H9 (cell line): ENCODE results near the gene STYK1. TPM values are rescaled to one million over a fixed set of nuclear protein-coding genes. Genes with fewer than 3 reads are reported as not detected.

Experiments used
- DNase-seq: peaks from one replicate; pipeline ENCODE4 v3.0.0-alpha.2; 2017
- H2AFZ ChIP-seq: one replicate; pipeline ENCODE4 v1.6.1; 2013; ENCODE audit warnings: mild to moderate bottlenecking, low read length, control low read depth, moderate library complexity
- H2AK5ac ChIP-seq: 2 replicates; pipeline ENCODE4 v1.6.1; 2013; ENCODE audit warnings: low read length, control low read depth, mixed read lengths; ENCODE audit not compliant: insufficient read length
- H2BK120ac ChIP-seq: one replicate; pipeline ENCODE4 v1.6.1; 2013; ENCODE audit warnings: low read depth, mild to moderate bottlenecking, low read length, control low read depth, inconsistent platforms; ENCODE audit not compliant: poor library complexity, severe bottlenecking
- H2BK12ac ChIP-seq: 2 replicates; pipeline ENCODE4 v1.6.1; 2013; ENCODE audit warnings: low read length, control low read depth, mixed read lengths, low read depth; ENCODE audit not compliant: insufficient read length
- H2BK15ac ChIP-seq: 2 replicates; pipeline ENCODE4 v1.6.1; 2013; ENCODE audit warnings: low read depth, low read length, control low read depth
- H2BK20ac ChIP-seq: one replicate; pipeline ENCODE4 v1.6.1; 2013; ENCODE audit warnings: low read depth, mild to moderate bottlenecking, low read length, control low read depth, inconsistent platforms; ENCODE audit not compliant: poor library complexity, severe bottlenecking
- H2BK5ac ChIP-seq: 2 replicates; pipeline ENCODE4 v1.6.1; 2013; ENCODE audit warnings: low read length, control low read depth, mixed read lengths; ENCODE audit not compliant: insufficient read length
- H3K14ac ChIP-seq: 2 replicates; pipeline ENCODE4 v1.6.1; 2013; ENCODE audit warnings: low read length, control low read depth; ENCODE audit not compliant: insufficient read depth
- H3K18ac ChIP-seq: 2 replicates; pipeline ENCODE4 v1.6.1; 2013; ENCODE audit warnings: low read depth, mild to moderate bottlenecking, mixed read lengths, low read length, control low read depth; ENCODE audit not compliant: insufficient read length
- H3K23ac ChIP-seq: 2 replicates; pipeline ENCODE4 v1.6.1; 2013; ENCODE audit warnings: low read length, control low read depth, mixed read lengths, low read depth; ENCODE audit not compliant: insufficient read length
- H3K23me2 ChIP-seq: 2 replicates; pipeline ENCODE4 v1.6.1; 2013; ENCODE audit warnings: low read depth, mild to moderate bottlenecking, mixed read lengths, low read length, control low read depth; ENCODE audit not compliant: insufficient read length, poor library complexity, severe bottlenecking
- H3K27ac ChIP-seq: 2 replicates; pipeline ENCODE4 v1.5.1; 2013; ENCODE audit warnings: low read length, control low read depth, mixed read lengths, low read depth; ENCODE audit not compliant: insufficient read length
- H3K27me3 ChIP-seq: 2 replicates; pipeline ENCODE4 v1.6.1; 2013; ENCODE audit warnings: low read length, control low read depth, inconsistent platforms; ENCODE audit not compliant: insufficient read depth
- H3K4ac ChIP-seq: 2 replicates; pipeline ENCODE4 v1.6.1; 2013; ENCODE audit warnings: low read depth, mild to moderate bottlenecking, control low read depth, inconsistent platforms, low read length, moderate library complexity
- H3K4me1 ChIP-seq: 2 replicates; pipeline ENCODE4 v1.6.1; 2013; ENCODE audit warnings: low read length, control low read depth, inconsistent platforms; ENCODE audit not compliant: insufficient read depth
- H3K4me2 ChIP-seq: 2 replicates; pipeline ENCODE4 v1.6.1; 2013; ENCODE audit warnings: low read length, control low read depth, mixed read lengths; ENCODE audit not compliant: insufficient read length, insufficient read depth
- H3K56ac ChIP-seq: 2 replicates; pipeline ENCODE4 v1.6.1; 2013; ENCODE audit warnings: low read depth, mild to moderate bottlenecking, mixed read lengths, low read length, control low read depth; ENCODE audit not compliant: insufficient read length
- H3K79me1 ChIP-seq: 2 replicates; pipeline ENCODE4 v1.6.1; 2013; ENCODE audit warnings: low read depth, mild to moderate bottlenecking, moderate library complexity, low read length, control low read depth, inconsistent platforms; ENCODE audit not compliant: insufficient read depth, poor library complexity, severe bottlenecking
- H3K79me2 ChIP-seq: 2 replicates; pipeline ENCODE4 v1.6.1; 2013; ENCODE audit warnings: low read length, control low read depth, inconsistent platforms; ENCODE audit not compliant: insufficient read depth
- H3K9ac ChIP-seq: 2 replicates; pipeline ENCODE4 v1.6.1; 2013; ENCODE audit warnings: low read length, control low read depth, mixed read lengths; ENCODE audit not compliant: insufficient read length; ENCODE audit errors: extremely low read depth
- H3K9me3 ChIP-seq: one replicate; pipeline ENCODE4 v1.6.1; 2013; ENCODE audit warnings: low read depth, low read length, inconsistent platforms; ENCODE audit not compliant: control insufficient read depth
- H3T11ph ChIP-seq: one replicate; pipeline ENCODE4 v1.6.1; 2013; ENCODE audit warnings: mild to moderate bottlenecking, low read length, control low read depth, inconsistent platforms
- H4K20me1 ChIP-seq: one replicate; pipeline ENCODE4 v1.6.1; 2013; ENCODE audit not compliant: control insufficient read depth, insufficient read length, insufficient read depth
- H4K5ac ChIP-seq: 2 replicates; pipeline ENCODE4 v1.6.1; 2013; ENCODE audit warnings: low read depth, mild to moderate bottlenecking, mixed read lengths, low read length, control low read depth; ENCODE audit not compliant: insufficient read length
- H4K8ac ChIP-seq: replicated peaks from 2 replicates; pipeline ENCODE4 v1.6.1; 2013; ENCODE audit warnings: low read length, control low read depth, mixed read lengths, low read depth; ENCODE audit not compliant: insufficient read length
- H4K91ac ChIP-seq: 2 replicates; pipeline ENCODE4 v1.6.1; 2013; ENCODE audit warnings: low read depth, mild to moderate bottlenecking, moderate library complexity, mixed read lengths, low read length, control low read depth; ENCODE audit not compliant: insufficient read length
- H3K27ac Mint-ChIP-seq, 3 experiments: 2 replicates in 2 of 3; 3 replicates in 1 of 3; pipeline ENCODE4 v1.8.0; 2020 to 2021; ENCODE audit warnings: mixed read lengths in 3 of 3, mild to moderate bottlenecking in 1 of 3, moderate library complexity in 1 of 3
- H3K27me3 Mint-ChIP-seq: 2 replicates; pipeline ENCODE4 v1.8.0; 2021; ENCODE audit warnings: low read depth, mild to moderate bottlenecking, moderate library complexity, mixed read lengths
- H3K36me3 Mint-ChIP-seq, 3 experiments: 2 replicates in 2 of 3; 3 replicates in 1 of 3; pipeline ENCODE4 v1.8.0; 2020 to 2021; ENCODE audit warnings: low read depth in 3 of 3, mixed read lengths in 3 of 3; ENCODE audit not compliant: insufficient read depth in 1 of 3
- H3K4me1 Mint-ChIP-seq, 2 experiments: 2 replicates each; pipeline ENCODE4 v1.8.0; 2020; ENCODE audit warnings: mixed read lengths in 2 of 2
- H3K4me3 Mint-ChIP-seq, 2 experiments: 2 replicates in 1 of 2; 3 replicates in 1 of 2; pipeline ENCODE4 v1.8.0; 2020 to 2021; ENCODE audit warnings: mild to moderate bottlenecking in 2 of 2, mixed read lengths in 2 of 2, moderate library complexity in 1 of 2
- H3K9me3 Mint-ChIP-seq, 2 experiments: 2 replicates in 1 of 2; 3 replicates in 1 of 2; pipeline ENCODE4 v1.8.0; 2020; ENCODE audit warnings: mild to moderate bottlenecking in 2 of 2, mixed read lengths in 2 of 2, moderate library complexity in 1 of 2
- WGBS: extraction: QIAGEN DNeasy Blood & Tissue Kit; methylation state at CpG from one replicate; pipeline ENCODE4 v1.1.7; 2013; ENCODE audit warnings: missing lambda C conversion rate, low lambda C conversion rate, mixed read lengths; ENCODE audit not compliant: insufficient read length; ENCODE audit errors: extremely low coverage; 5-methylcytosine and 5-hydroxymethylcytosine counted together
- total RNA-seq: library from RNA; stranded (reverse); gene quantifications from 2 replicates; pipeline ENCODE4 v1.2.1, GENCODE V29; 2021
- TF ChIP-seq, protein P1 (sequence below): fragments of 200-600 bp; sonication (generic); conservative IDR thresholded peaks from 3 replicates; pipeline ENCODE4 v1.8.0; 2021; ENCODE audit warnings: antibody characterized with exemption, mild to moderate bottlenecking

STYK1 gene
- total RNA-seq, 1 experiment from 2014 or later = 0.37 TPM

DNA sequence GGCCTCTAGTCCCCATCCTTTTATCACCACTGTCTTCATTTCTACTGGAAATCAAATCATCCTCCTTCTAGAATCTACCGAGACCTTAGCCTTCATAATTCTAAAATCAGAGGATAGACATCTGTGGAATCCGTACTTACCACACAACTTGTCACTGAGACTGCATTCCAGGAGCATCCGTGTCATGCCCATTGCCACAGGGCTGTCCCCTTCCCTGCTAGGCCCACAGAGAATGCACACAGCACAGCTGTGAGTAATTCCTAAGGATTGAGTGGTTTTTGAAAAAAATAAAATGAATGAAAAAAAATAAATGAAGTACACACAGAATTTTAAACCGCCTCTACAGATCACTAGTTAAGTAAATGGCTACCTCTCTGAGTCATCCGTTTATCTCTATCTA lies 39.4 kb downstream of the STYK1 start:
- no peak overlapping the region for H4K8ac ChIP-seq
- Mint-ChIP-seq H3K27ac (no peak overlapping the region; a peak in 1 of 7 replicates), H3K9me3 (no peaks in the 10 kb centered on the region), H3K27me3 (no peaks in the 10 kb centered on the region), H3K4me3 (no peak overlapping the region), H3K4me1 (peaks cover 10% of the 10 kb centered on the region in 2 experiments), H3K36me3 (no peaks in the 10 kb centered on the region)
- no peak overlapping the region for H2BK5ac ChIP-seq
- no peaks in the 10 kb centered on the region for H3K79me2 ChIP-seq
- no peak overlapping the region for H2BK20ac ChIP-seq
- no peaks in the 10 kb centered on the region for H3K79me1 ChIP-seq
- no peaks in the 10 kb centered on the region for H3K4me1 ChIP-seq
- H2AFZ ChIP-seq = no peak overlapping the region
- H4K91ac ChIP-seq = no peak overlapping the region
- H3K27ac ChIP-seq = no peak overlapping the region
- no peak overlapping the region for H3K56ac ChIP-seq
- H3K9me3 ChIP-seq = no peaks in the 10 kb centered on the region
- no peak for DNase-seq
- no peak overlapping the region for H3K4me2 ChIP-seq
- no peak overlapping the region for H3K14ac ChIP-seq
- no peaks in the 10 kb centered on the region for H3K27me3 ChIP-seq
- H3K4ac ChIP-seq = no peak overlapping the region
- H2BK120ac ChIP-seq = no peak overlapping the region
- no peak overlapping the region for H2BK12ac ChIP-seq
- no peaks in the 10 kb centered on the region for H3K23me2 ChIP-seq
- H4K5ac ChIP-seq = no peak overlapping the region
- no peak overlapping the region for H2BK15ac ChIP-seq
- no peak overlapping the region for H3T11ph ChIP-seq
- no peak overlapping the region for H3K18ac ChIP-seq
- TF ChIP-seq, protein P1, sequence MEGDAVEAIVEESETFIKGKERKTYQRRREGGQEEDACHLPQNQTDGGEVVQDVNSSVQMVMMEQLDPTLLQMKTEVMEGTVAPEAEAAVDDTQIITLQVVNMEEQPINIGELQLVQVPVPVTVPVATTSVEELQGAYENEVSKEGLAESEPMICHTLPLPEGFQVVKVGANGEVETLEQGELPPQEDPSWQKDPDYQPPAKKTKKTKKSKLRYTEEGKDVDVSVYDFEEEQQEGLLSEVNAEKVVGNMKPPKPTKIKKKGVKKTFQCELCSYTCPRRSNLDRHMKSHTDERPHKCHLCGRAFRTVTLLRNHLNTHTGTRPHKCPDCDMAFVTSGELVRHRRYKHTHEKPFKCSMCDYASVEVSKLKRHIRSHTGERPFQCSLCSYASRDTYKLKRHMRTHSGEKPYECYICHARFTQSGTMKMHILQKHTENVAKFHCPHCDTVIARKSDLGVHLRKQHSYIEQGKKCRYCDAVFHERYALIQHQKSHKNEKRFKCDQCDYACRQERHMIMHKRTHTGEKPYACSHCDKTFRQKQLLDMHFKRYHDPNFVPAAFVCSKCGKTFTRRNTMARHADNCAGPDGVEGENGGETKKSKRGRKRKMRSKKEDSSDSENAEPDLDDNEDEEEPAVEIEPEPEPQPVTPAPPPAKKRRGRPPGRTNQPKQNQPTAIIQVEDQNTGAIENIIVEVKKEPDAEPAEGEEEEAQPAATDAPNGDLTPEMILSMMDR = no peak
- no peak overlapping the region for H3K9ac ChIP-seq
- WGBS = no CpG with 5 or more reads among the region's 5 CpGs
- no peaks in the 10 kb centered on the region for H4K20me1 ChIP-seq
- H3K23ac ChIP-seq = no peak overlapping the region
- H2AK5ac ChIP-seq = no peak overlapping the region
